Uterus (tissue), 4 donors: ENCODE measurements around the gene TIGD2. TPM values are rescaled to one million over a fixed set of nuclear protein-coding genes. Genes with fewer than 3 reads are reported as not detected.

ENCODE experiments used
- DNase-seq, 2 donors: peaks; one replicate each; pipeline ENCODE4 v3.0.0-alpha.2; 2019 to 2020
- H3K27ac ChIP-seq, 2 donors: fragments of 200-600 bp; sonication (generic); 1 replicate in 1 of 2; 2 replicates in 1 of 2; pipeline ENCODE4 v1.5.1; 2016 to 2018
- H3K27me3 ChIP-seq, 2 donors: fragments of 200-600 bp; sonication (generic); one replicate each; pipeline ENCODE4 v1.5.1; 2018 to 2019; ENCODE audit warnings: control low read depth in 1 of 2
- H3K36me3 ChIP-seq, 2 donors: fragments of 200-600 bp; sonication (generic); one replicate each; pipeline ENCODE4 v1.5.1; 2019; ENCODE audit warnings: control low read depth in 1 of 2
- H3K4me1 ChIP-seq, 2 donors: fragments of 200-600 bp; sonication (generic); one replicate each; pipeline ENCODE4 v1.5.1; 2018 to 2019; ENCODE audit warnings: control low read depth in 1 of 2
- H3K4me3 ChIP-seq, 2 donors: fragments of 200-600 bp; sonication (generic); 1 replicate in 1 of 2; 2 replicates in 1 of 2; pipeline ENCODE4 v1.5.1; 2018 to 2019; ENCODE audit warnings: mild to moderate bottlenecking in 1 of 2
- H3K9me3 ChIP-seq, 2 donors: fragments of 200-600 bp; sonication (generic); one replicate each; pipeline ENCODE4 v1.5.1; 2019; ENCODE audit warnings: control low read depth in 1 of 2
- POLR2A ChIP-seq, 2 donors: fragments of 450-650 bp; IDR thresholded peaks; one replicate each; pipeline ENCODE4 v1.6.1; 2016; ENCODE audit warnings: antibody characterized with exemption in 2 of 2, mild to moderate bottlenecking in 1 of 2, moderate library complexity in 1 of 2
- intact Hi-C: fragments of 100-400 bp; cut with DNase I; formaldehyde crosslinking; loops from one replicate; pipeline ENCODE4 v1.15.1; 2023; ENCODE audit warnings: low total_unique reads
- small RNA-seq: library from RNA; depleted of rRNA; stranded (forward); fragments of <200 nt; gene quantifications from one replicate; pipeline ENCODE3, GENCODE V24; 2016
- total RNA-seq, 4 donors: library from RNA; depleted of rRNA in 3 of 4; stranded (reverse); fragments of >200 nt in 3 of 4; gene quantifications; one replicate each; pipeline versions ENCODE4 v1.1.0 to v1.2.4, GENCODE V29; 2014 to 2023
- TF ChIP-seq, protein P1 (sequence below), 4 experiments: fragments of 200-600 bp in 2 of 4; fragments of 450-650 bp in 2 of 4; sonication (generic) in 2 of 4; IDR thresholded peaks; one replicate each; pipeline ENCODE4 v1.5.1; 2016 to 2019; ENCODE audit warnings: antibody characterized with exemption in 4 of 4, mild to moderate bottlenecking in 2 of 4, moderate library complexity in 1 of 4
- donor health status: DM: yes; HTN: yes; CAD: no.

Gene TIGD2
- total RNA-seq, 4 donors from 2014 or later: 0.59 to 8.4 (median 3.3) TPM

- Histone ChIP-seq H3K27me3 (no peaks in the 10 kb centered on the region), H3K9me3 (no peaks in the 10 kb centered on the region), H3K4me1 (no peaks in the 10 kb centered on the region), H3K27ac (no peak overlapping the region), H3K36me3 (no peaks in the 10 kb centered on the region), H3K4me3 (no peak overlapping the region)
- no peak for DNase-seq
- intact Hi-C loops: no loop called here
- TF ChIP-seq POLR2A (IDR thresholded peaks at IDR 0.05): no peak
- TF ChIP-seq, protein P1, sequence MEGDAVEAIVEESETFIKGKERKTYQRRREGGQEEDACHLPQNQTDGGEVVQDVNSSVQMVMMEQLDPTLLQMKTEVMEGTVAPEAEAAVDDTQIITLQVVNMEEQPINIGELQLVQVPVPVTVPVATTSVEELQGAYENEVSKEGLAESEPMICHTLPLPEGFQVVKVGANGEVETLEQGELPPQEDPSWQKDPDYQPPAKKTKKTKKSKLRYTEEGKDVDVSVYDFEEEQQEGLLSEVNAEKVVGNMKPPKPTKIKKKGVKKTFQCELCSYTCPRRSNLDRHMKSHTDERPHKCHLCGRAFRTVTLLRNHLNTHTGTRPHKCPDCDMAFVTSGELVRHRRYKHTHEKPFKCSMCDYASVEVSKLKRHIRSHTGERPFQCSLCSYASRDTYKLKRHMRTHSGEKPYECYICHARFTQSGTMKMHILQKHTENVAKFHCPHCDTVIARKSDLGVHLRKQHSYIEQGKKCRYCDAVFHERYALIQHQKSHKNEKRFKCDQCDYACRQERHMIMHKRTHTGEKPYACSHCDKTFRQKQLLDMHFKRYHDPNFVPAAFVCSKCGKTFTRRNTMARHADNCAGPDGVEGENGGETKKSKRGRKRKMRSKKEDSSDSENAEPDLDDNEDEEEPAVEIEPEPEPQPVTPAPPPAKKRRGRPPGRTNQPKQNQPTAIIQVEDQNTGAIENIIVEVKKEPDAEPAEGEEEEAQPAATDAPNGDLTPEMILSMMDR (IDR thresholded peaks at IDR 0.05): no peak
Observed at GRCh38 chr4:89160806-89161205, 49.5 kb downstream of the TIGD2 start.

GRCh38 chr4:89161841-89162240 lies 50.5 kb downstream of the TIGD2 start:
- no peaks in the 10 kb centered on the region for H3K36me3 ChIP-seq
- no peak overlapping the region for H3K27ac ChIP-seq
- intact Hi-C loops: no loop called here
- no peak overlapping the region for H3K4me3 ChIP-seq
- H3K4me1 ChIP-seq: no peaks in the 10 kb centered on the region
- no peak for TF ChIP-seq POLR2A (IDR thresholded peaks at IDR 0.05)
- DNase-seq: no peak
- H3K9me3 ChIP-seq: no peaks in the 10 kb centered on the region
- no peaks in the 10 kb centered on the region for H3K27me3 ChIP-seq

DNA sequence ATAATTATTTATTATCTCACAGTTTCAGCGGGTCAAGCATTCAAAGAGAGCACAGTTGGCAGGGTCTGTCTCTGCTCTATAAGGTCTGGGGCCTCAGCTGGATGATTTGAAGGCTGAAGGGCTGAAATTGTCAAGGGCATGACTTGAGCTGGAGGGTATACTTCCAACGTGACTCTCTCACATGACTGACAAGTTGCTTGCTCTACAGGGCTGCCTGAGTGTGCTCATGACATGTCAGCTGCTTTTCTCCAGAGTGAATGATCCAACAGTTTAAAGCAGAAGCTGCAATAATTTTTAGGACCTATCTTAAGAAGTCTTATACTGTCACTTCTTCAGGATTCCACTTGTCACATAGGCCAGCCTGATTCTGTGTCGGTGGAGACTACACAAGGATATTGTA lies 51.2 kb downstream of the TIGD2 start:
- intact Hi-C loops: no loop called here
- DNase-seq: no peak
- Histone ChIP-seq H3K36me3 (no peaks in the 10 kb centered on the region), H3K27ac (no peak overlapping the region), H3K9me3 (no peaks in the 10 kb centered on the region), H3K4me3 (no peak overlapping the region), H3K4me1 (no peaks in the 10 kb centered on the region), H3K27me3 (no peaks in the 10 kb centered on the region)
- no peak for TF ChIP-seq POLR2A (IDR thresholded peaks at IDR 0.05)
- TF ChIP-seq, protein P1 (IDR thresholded peaks at IDR 0.05): no peak

GRCh38 chr4:89162987-89163386 lies 51.7 kb downstream of the TIGD2 start:
- DNase-seq: no peak
- Histone ChIP-seq H3K36me3 (no peaks in the 10 kb centered on the region), H3K9me3 (no peaks in the 10 kb centered on the region), H3K27ac (no peak overlapping the region), H3K27me3 (no peaks in the 10 kb centered on the region), H3K4me3 (no peak overlapping the region), H3K4me1 (no peaks in the 10 kb centered on the region)
- no peak for TF ChIP-seq POLR2A (IDR thresholded peaks at IDR 0.05)
- TF ChIP-seq, protein P1 (IDR thresholded peaks at IDR 0.05): no peak
- intact Hi-C loops: no loop called here

DNA sequence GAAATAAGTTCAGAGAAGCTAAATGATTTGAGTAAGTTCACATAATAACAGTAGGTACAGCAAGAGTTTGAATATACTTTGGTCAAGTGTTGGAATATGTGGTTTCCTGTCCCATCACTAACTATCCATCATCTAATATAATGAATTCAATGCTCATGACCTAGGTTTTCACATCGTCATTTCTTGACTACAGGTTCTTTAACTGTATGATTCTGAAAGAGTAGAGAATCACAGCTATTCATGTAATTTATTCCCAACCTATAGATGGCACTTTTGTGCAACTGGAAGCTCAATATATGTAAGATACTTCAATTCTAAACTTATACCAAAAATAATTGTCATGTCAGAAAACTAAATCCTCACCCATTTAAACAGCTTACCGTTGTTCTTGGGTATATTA lies 53.1 kb downstream of the TIGD2 start:
- Histone ChIP-seq H3K9me3 (no peaks in the 10 kb centered on the region), H3K36me3 (no peaks in the 10 kb centered on the region), H3K4me3 (no peak overlapping the region), H3K4me1 (no peaks in the 10 kb centered on the region), H3K27me3 (no peaks in the 10 kb centered on the region), H3K27ac (no peak overlapping the region)
- TF ChIP-seq, protein P1 (IDR thresholded peaks at IDR 0.05): no peak
- no peak for TF ChIP-seq POLR2A (IDR thresholded peaks at IDR 0.05)
- DNase-seq: no peak
- intact Hi-C loops: no loop called here

Small RNA genes lying within 50 kb of the gene (small RNA-seq; reads per million reads assigned to genes)
- not detected for gene RNU6-907P

Other genes with a start within 250 kb of the TIGD2 start
- 10 to 100 TPM; 17.7 to 80.3 (median 46.2) TPM for gene FAM13A, start 54.3 kb upstream of the TIGD2 start, total RNA-seq
- 1 to 10 TPM; 1.2 to 9.7 (median 3.2) TPM for gene GPRIN3, start 196.3 kb downstream of the TIGD2 start, total RNA-seq